C4-2B (cell line): Measurements from ENCODE around the gene ACBD4.

ENCODE experiments used
- H3K27ac ChIP-seq: fragments of 450-650 bp; 2 replicates; pipeline ENCODE4 v1.5.1; 2017
- ZFX ChIP-seq: fragments of 450-650 bp; IDR thresholded peaks from 2 replicates; pipeline ENCODE4 v1.6.1; 2017
- TF ChIP-seq, protein P1 (sequence below): fragments of 450-650 bp; conservative IDR thresholded peaks from 2 replicates; pipeline ENCODE4 v1.5.1; 2017; ENCODE audit warnings: mild to moderate bottlenecking

ACBD4 gene

GRCh38 chr17:45098081-45098868 is 37.2 kb upstream of the ACBD4 start:
- TF ChIP-seq, protein P1, sequence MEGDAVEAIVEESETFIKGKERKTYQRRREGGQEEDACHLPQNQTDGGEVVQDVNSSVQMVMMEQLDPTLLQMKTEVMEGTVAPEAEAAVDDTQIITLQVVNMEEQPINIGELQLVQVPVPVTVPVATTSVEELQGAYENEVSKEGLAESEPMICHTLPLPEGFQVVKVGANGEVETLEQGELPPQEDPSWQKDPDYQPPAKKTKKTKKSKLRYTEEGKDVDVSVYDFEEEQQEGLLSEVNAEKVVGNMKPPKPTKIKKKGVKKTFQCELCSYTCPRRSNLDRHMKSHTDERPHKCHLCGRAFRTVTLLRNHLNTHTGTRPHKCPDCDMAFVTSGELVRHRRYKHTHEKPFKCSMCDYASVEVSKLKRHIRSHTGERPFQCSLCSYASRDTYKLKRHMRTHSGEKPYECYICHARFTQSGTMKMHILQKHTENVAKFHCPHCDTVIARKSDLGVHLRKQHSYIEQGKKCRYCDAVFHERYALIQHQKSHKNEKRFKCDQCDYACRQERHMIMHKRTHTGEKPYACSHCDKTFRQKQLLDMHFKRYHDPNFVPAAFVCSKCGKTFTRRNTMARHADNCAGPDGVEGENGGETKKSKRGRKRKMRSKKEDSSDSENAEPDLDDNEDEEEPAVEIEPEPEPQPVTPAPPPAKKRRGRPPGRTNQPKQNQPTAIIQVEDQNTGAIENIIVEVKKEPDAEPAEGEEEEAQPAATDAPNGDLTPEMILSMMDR, result no peak
- TF ChIP-seq ZFX, result no peak
- H3K27ac ChIP-seq, result no peak overlapping the region

GRCh38 chr17:45098869-45099616 is 36.4 kb upstream of the ACBD4 start:
- TF ChIP-seq ZFX, result no peak
- TF ChIP-seq, protein P1, result peak; percentile 96
- no peak overlapping the region for H3K27ac ChIP-seq

- no peak for TF ChIP-seq ZFX
- TF ChIP-seq, protein P1, result no peak
- H3K27ac ChIP-seq, result no peak overlapping the region
These were observed 34.0 kb upstream of the ACBD4 start for GRCh38 chr17:45101546-45101882.

DNA sequence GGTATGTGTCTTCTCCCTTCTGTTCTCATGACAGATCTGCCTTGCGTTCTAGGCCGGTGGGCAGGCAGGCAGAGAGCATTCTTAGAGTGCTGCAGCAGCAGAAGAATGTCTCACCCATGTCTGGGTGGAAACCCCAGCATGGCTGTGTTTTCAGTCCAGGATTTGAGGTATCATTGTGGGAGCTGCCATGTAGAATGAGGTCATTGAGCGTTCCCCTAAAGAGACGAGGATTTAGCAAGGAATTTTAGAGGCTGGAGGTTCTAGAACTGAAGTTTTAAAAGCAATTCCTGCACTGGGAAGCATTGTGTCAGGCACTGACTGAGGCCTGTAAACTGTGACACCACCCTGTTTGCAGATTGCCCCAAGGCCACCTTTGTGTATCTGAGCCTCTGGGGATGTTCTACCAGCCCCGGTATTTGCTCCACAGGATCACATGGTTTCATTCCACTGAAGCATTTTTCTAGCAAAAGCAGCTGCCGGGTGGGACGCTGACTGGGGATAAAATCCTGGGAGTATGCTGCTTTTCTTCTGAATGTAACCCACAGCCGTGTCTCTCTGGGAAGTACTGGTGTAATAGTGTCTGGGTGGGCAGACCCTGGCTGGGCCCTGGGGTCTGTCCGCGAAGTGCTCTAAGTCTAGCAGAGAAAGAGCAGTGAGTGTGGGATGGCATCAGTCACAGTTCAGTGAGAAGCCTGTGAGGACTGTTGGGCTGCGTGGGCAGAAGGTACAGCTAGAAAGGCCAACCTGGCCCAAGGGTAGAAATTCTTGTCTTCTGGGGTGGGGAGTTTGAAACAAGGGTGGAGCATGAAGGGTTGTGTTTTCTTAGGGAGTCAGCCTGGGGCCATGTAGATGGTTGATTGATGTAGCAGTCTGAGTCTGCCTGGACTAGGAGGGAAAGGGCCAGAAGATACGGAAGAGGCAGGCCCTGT is 33.3 kb upstream of the ACBD4 start:
- H3K27ac ChIP-seq, result no peak overlapping the region
- TF ChIP-seq, protein P1, result no peak
- no peak for TF ChIP-seq ZFX

- H3K27ac ChIP-seq, result no peak overlapping the region
- TF ChIP-seq ZFX, result no peak
- TF ChIP-seq, protein P1, result no peak
These were observed 32.6 kb upstream of the ACBD4 start for GRCh38 chr17:45102856-45103255.

DNA sequence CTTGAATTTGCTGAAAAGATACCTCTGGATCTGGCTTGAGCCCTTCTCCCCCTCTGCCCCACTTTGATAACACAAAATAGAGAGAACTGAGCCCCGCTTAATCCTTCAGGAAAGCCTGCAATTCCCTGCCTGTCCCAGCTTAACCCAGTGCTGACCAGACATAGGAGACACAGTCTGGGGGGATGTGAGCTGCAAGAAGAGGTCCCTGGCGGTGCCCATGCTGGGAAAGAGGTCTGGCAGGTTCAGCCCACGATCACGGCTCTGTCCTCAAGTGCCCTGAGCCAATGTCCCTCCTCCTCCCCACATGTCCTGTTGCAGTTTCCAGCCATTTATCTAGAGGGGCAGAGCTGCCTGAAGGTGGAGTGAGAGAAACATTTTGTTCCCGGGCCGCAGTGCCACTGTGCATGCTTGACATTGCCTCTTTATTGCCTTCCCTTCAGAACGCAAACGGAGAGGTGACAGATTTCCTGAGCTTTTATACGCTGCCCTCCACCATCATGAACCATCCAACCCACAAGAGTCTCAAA is 32.2 kb upstream of the ACBD4 start:
- H3K27ac ChIP-seq, result no peak overlapping the region
- TF ChIP-seq, protein P1, result no peak
- no peak for TF ChIP-seq ZFX
